GM12864 (cell line): ENCODE results near the gene POLR2E.

ENCODE experiments used
- DNase-seq: peaks from one replicate; pipeline ENCODE4 v3.0.0-alpha.2; 2011; ENCODE audit warnings: low read depth
- H3K4me3 ChIP-seq: 2 replicates; pipeline ENCODE4 v1.5.1; 2011; ENCODE audit warnings: mild to moderate bottlenecking, low read depth, low read length, control low read depth
- TF ChIP-seq, protein P1 (sequence below): IDR thresholded peaks from 2 replicates; pipeline ENCODE4 v1.5.1; 2011; ENCODE audit warnings: low read depth, mild to moderate bottlenecking, moderate library complexity, low read length, control low read depth, inconsistent platforms; ENCODE audit errors: missing control alignments

Gene POLR2E

GRCh38 chr19:1094978-1095701, at the start of gene POLR2E:
Gene POLR2E (minus strand): TSS chr19:1095375. CDS start chr19:1095315, 60 bp downstream.
- TF ChIP-seq, protein P1, sequence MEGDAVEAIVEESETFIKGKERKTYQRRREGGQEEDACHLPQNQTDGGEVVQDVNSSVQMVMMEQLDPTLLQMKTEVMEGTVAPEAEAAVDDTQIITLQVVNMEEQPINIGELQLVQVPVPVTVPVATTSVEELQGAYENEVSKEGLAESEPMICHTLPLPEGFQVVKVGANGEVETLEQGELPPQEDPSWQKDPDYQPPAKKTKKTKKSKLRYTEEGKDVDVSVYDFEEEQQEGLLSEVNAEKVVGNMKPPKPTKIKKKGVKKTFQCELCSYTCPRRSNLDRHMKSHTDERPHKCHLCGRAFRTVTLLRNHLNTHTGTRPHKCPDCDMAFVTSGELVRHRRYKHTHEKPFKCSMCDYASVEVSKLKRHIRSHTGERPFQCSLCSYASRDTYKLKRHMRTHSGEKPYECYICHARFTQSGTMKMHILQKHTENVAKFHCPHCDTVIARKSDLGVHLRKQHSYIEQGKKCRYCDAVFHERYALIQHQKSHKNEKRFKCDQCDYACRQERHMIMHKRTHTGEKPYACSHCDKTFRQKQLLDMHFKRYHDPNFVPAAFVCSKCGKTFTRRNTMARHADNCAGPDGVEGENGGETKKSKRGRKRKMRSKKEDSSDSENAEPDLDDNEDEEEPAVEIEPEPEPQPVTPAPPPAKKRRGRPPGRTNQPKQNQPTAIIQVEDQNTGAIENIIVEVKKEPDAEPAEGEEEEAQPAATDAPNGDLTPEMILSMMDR: no peak
- peak; percentile 94 for DNase-seq
- peak within 1 kb of the TSS; percentile 65 for H3K4me3 ChIP-seq

GRCh38 chr19:1144741-1145140, 49.6 kb upstream of the POLR2E start:
- no peak for DNase-seq
- H3K4me3 ChIP-seq: no peak overlapping the region
- TF ChIP-seq, protein P1: no peak

GRCh38 chr19:1143828-1144399, 48.7 kb upstream of the POLR2E start:
- no peak for DNase-seq
- TF ChIP-seq, protein P1: no peak

DNA sequence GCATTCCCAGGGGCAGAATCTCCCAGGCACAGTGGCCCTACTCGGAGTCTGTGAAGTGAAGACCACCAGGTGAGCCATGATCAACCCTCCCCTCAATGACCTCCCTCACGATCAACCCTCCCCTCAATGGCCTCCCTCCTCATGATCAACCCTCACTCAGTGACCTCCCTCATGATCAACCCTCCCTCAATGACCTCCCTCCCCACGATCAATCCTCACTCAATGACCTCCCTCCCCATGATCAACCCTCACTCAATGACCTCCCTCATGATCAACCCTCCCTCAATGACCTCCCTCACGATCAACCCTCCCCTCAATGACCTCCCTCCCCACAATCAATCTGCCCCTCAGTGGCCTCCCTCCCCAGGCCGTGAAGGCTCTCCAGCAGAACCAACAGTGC, 46.8 kb upstream of the POLR2E start:
- DNase-seq: no peak
- TF ChIP-seq, protein P1: no peak
- H3K4me3 ChIP-seq: no peak overlapping the region

More at GRCh38 chr19:1143828-1144399, 48.7 kb upstream of the POLR2E start:
- no peak overlapping the region for H3K4me3 ChIP-seq

DNA sequence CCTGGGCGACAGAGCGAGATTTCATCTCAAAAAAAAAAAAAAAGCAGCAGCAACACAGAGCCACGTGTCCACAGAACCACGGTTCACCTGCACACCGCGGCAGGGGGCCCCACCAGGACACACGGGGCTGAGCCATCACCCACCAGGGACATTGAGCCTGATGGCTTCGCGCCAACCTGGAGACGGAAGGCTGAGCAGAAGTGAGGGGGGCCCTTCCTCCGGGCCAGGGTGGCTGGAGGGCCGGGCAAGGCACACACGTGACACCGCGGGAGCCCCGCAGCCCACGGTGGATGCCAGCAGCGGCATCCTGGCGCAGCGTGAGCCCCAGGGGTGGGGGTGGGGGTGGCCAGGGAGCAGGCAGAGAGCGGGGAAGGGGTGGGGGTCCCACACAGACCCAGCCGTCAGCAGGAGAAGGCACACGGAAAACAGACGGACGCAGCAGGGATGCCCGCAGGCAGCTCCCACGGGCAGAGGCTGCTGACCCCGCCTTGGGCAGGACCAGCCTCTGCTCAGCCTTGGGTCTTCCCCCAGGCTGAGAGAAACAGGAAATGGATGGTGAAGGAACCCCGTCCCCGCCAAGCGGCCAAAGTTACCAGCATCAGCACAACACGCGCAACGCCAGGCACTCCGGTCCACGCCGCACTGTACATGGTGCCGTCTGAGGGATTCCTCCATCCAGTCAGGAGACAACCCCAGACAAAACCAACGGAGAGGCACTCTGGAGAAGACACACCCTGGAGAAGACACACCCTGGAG, 45.3 kb upstream of the POLR2E start:
- no peak for DNase-seq
- H3K4me3 ChIP-seq: no peak overlapping the region
- TF ChIP-seq, protein P1: no peak

DNA sequence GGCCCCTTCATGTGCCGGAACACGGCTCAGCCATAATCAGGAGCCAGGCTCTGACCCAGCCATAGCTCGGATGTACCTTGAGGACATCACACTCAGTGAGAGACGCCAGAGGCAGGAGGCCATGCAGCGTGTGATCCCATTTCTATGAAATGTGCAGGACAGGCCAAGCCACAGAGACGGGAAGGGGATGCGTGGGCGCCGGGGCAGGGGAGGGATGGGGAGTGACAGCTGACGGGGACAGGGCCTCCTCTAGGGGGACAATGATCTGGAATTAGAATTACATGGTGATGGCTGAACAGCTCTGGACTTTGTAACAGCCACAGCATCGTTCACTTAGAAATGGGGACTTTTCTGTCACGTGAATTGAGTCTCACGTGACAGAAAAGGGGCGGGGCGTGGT, 44.0 kb upstream of the POLR2E start:
- DNase-seq: no peak
- TF ChIP-seq, protein P1: no peak

More for the DNA sequence above, 44.0 kb upstream of the POLR2E start:
- H3K4me3 ChIP-seq: no peak overlapping the region
